ENCODE measurements around the gene NKD1.

GRCh38 chr16:50540711-50541007, 7.5 kb upstream of the NKD1 start:
- no peak for TF ChIP-seq FOXK2 (IDR thresholded peaks at IDR 0.05)
- TF ChIP-seq SUZ12 (IDR thresholded peaks at IDR 0.05): no peak
- no peak for TF ChIP-seq CTBP1 (IDR thresholded peaks at IDR 0.05; ENCODE audit: borderline replicate concordance)
- TF ChIP-seq LEF1 (IDR thresholded peaks at IDR 0.05; ENCODE audit: borderline replicate concordance): no peak
- TF ChIP-seq TARDBP (IDR thresholded peaks at IDR 0.05): no peak
- TF ChIP-seq FOXM1 (IDR thresholded peaks at IDR 0.05; ENCODE audit: borderline replicate concordance): no peak
